K562 (cell line): Measurements from ENCODE around the gene TUBB4B. TPM values are rescaled to one million over a fixed set of nuclear protein-coding genes. Genes with fewer than 3 reads are reported as not detected.

ENCODE experiments used
- JUND ChIP-seq, 2 experiments: IDR thresholded peaks; 2 replicates in 1 of 2; 3 replicates in 1 of 2; pipeline ENCODE4 v1.6.1; 2011; ENCODE audit warnings: borderline replicate concordance in 2 of 2, low read depth in 2 of 2, low read length in 2 of 2, improper control_type of control experiment in 1 of 2, missing biosample characterization in 1 of 2, missing genetic modification characterization in 1 of 2, missing genetic modification reagents in 1 of 2
- MCM3 ChIP-seq: fragments of 450-650 bp; IDR thresholded peaks from 2 replicates; pipeline ENCODE4 v1.6.1; 2016
- NKRF ChIP-seq: fragments of 450-650 bp; IDR thresholded peaks from 2 replicates; pipeline ENCODE4 v1.6.1; 2016; ENCODE audit warnings: borderline replicate concordance
- SAP30 ChIP-seq: fragments of 200-600 bp; sonication (generic); IDR thresholded peaks from 2 replicates; pipeline ENCODE4 v1.6.1; 2012; ENCODE audit warnings: borderline replicate concordance, low read depth, mild to moderate bottlenecking, moderate library complexity, low read length, control low read depth, inconsistent platforms; ENCODE audit not compliant: insufficient read depth, poor library complexity, severe bottlenecking
- SIN3B ChIP-seq: fragments of 450-650 bp; IDR thresholded peaks from 2 replicates; pipeline ENCODE4 v1.6.1; 2017; ENCODE audit warnings: low read depth, mild to moderate bottlenecking, moderate library complexity
- ZBTB40 ChIP-seq, 2 experiments: fragments of 450-650 bp in 1 of 2; sonication (generic) in 1 of 2; formaldehyde crosslinking in 1 of 2; IDR thresholded peaks; 2 replicates each; pipeline versions ENCODE4 v1.7.1 to v1.9.0; 2016 to 2022; ENCODE audit warnings: inconsistent platforms in 1 of 2, mild to moderate bottlenecking in 1 of 2, missing genetic modification reagents in 1 of 2
- ZMIZ1 ChIP-seq, 2 experiments: fragments of 150-350 bp in 1 of 2; IDR thresholded peaks; 2 replicates each; pipeline ENCODE4 v1.6.1; 2012 to 2016; ENCODE audit warnings: low read depth in 2 of 2, low read length in 2 of 2, mild to moderate bottlenecking in 1 of 2, moderate library complexity in 1 of 2
- ZNF644 ChIP-seq: fragments of 200-800 bp; sonication (Bioruptor generic); IDR thresholded peaks from 2 replicates; pipeline ENCODE4 v1.6.1; 2016; ENCODE audit warnings: low read depth, missing genetic modification characterization, missing compliant biosample characterization
- polyA plus RNA-seq, 8 experiments: library from polyadenylated mRNA; depleted of rRNA in 4 of 8; stranded (reverse) in 5 of 8; unstranded in 3 of 8; fragments of >200 nt; fragmentation: Nextera tagmentation in 2 of 8; fragmentation: Illumina TruSeq in 1 of 8; extraction: Ambion mirVana in 2 of 8; extraction: Trizol in 1 of 8; gene quantifications; 2 replicates each; pipeline versions ENCODE4 v1.2.1 to v1.2.3, GENCODE V29; 2011 to 2014; ENCODE audit warnings: inconsistent platforms in 1 of 8, missing spikeins in 1 of 8
- total RNA-seq, 7 experiments: library from RNA; depleted of rRNA in 6 of 7; stranded (reverse); fragments of >200 nt in 6 of 7; fragmentation: Illumina TruSeq in 2 of 7; extraction: Trizol in 2 of 7; gene quantifications; 2 replicates each; pipeline versions ENCODE4 v1.2.1 to v1.2.3, GENCODE V29; 2011 to 2021; ENCODE audit warnings: low replicate concordance in 1 of 7

Gene TUBB4B
- total and polyA plus RNA-seq, 9 of the 15 experiments (the other 6 are each of a cell fraction or from before 2014, with no cell fraction given): 24.1 to 443 (median 268) TPM

- TF ChIP-seq JUND (IDR thresholded peaks at IDR 0.05; ENCODE audit: borderline replicate concordance, low read depth, low read length): 0 out of 2 replicates have a peak, but pooled peaks have one; percentile 44
- TF ChIP-seq JUND (tag; IDR thresholded peaks at IDR 0.05; ENCODE audit: borderline replicate concordance, low read depth, low read length): no peak
- TF ChIP-seq ZBTB40 (IDR thresholded peaks at IDR 0.05): peak; percentile 97
- no peak for TF ChIP-seq ZBTB40 (CRISPR knock-in tag; IDR thresholded peaks at IDR 0.05)
- TF ChIP-seq MCM3: no peak
- TF ChIP-seq SAP30: peak; percentile 94
- peak; percentile 100 for TF ChIP-seq SIN3B
- TF ChIP-seq ZMIZ1 (IDR thresholded peaks at IDR 0.05; ENCODE audit: low read depth in 2 of 2, low read length in 2 of 2): peak in 1 of 2 experiments; percentile 38; a peak in 1 of 4 replicates
- TF ChIP-seq ZNF644 (tag): no peak
- peak; percentile 89 for TF ChIP-seq NKRF
These were observed 35.7 kb upstream of the TUBB4B start, which contains the start of the genes NDOR1 and TMEM203 (continued) for GRCh38 chr9:137205126-137206069.
